A673 (cell line): Measurements from ENCODE around the gene PIK3R1. TPM values are rescaled to one million over a fixed set of nuclear protein-coding genes. Genes with fewer than 3 reads are reported as not detected.

Experiments
- BruUV-seq: library from RNA; stranded (reverse); fragments of 400-500 nt; replicated peaks from 2 replicates; lab custom pipeline; 2021; lab: Mats Ljungman, UMichigan
- CTCF ChIA-PET: fragments of 300-600 bp; sonication (Branson Sonifier 250); formaldehyde crosslinking; loops from one replicate; lab custom pipeline; 2022; ENCODE audit warnings: antibody characterized with exemption; lab: Charles Lee
- POLR2A ChIA-PET: fragments of 300-600 bp; sonication (Branson Sonifier 250); formaldehyde crosslinking; loops from one replicate; lab custom pipeline; 2022; ENCODE audit warnings: antibody characterized with exemption; ENCODE audit not compliant: low non-redundant PET; lab: Charles Lee
- DNase-seq: peaks from one replicate; pipeline ENCODE4 v3.0.0-alpha.2; 2015; ENCODE audit warnings: low spot score
- H3K27ac ChIP-seq: fragments of 200-600 bp; sonication (generic); 2 replicates; pipeline ENCODE4 v1.5.1; 2016; ENCODE audit warnings: mixed run types, low read depth, mild to moderate bottlenecking, mixed read lengths, antibody characterized with exemption, low read length; ENCODE audit not compliant: poor library complexity, severe bottlenecking
- H3K27me3 ChIP-seq: fragments of 200-600 bp; sonication (generic); replicated peaks from 2 replicates; pipeline ENCODE4 v1.6.1; 2017; ENCODE audit warnings: mixed run types, low read depth, mild to moderate bottlenecking, mixed read lengths, antibody characterized with exemption, low read length; ENCODE audit not compliant: insufficient read depth, poor library complexity
- H3K36me3 ChIP-seq: fragments of 200-600 bp; sonication (generic); 2 replicates; pipeline ENCODE4 v1.6.1; 2016; ENCODE audit warnings: mixed run types, mild to moderate bottlenecking, mixed read lengths, antibody characterized with exemption, low read length; ENCODE audit not compliant: insufficient read depth, poor library complexity, severe bottlenecking
- H3K4me1 ChIP-seq: fragments of 200-600 bp; sonication (generic); 2 replicates; pipeline ENCODE4 v1.6.1; 2017; ENCODE audit warnings: mixed run types, mild to moderate bottlenecking, mixed read lengths, antibody characterized with exemption, low read length; ENCODE audit not compliant: insufficient read depth, poor library complexity, severe bottlenecking
- H3K4me3 ChIP-seq: fragments of 200-600 bp; sonication (generic); 2 replicates; pipeline ENCODE4 v1.5.1; 2016; ENCODE audit warnings: low read depth, mixed run types, mild to moderate bottlenecking, mixed read lengths, low read length; ENCODE audit not compliant: poor library complexity, severe bottlenecking
- H3K9me3 ChIP-seq: fragments of 200-600 bp; sonication (generic); 2 replicates; pipeline ENCODE4 v1.6.1; 2016; ENCODE audit warnings: mixed run types, low read depth, mild to moderate bottlenecking, mixed read lengths, antibody characterized with exemption, low read length; ENCODE audit not compliant: poor library complexity, severe bottlenecking
- CTCF ChIP-seq: fragments of 300-800, 200-600 bp; sonication (generic); conservative IDR thresholded peaks from 2 replicates; pipeline ENCODE4 v1.5.1; 2017; ENCODE audit warnings: low read depth, mild to moderate bottlenecking, antibody characterized with exemption, low read length, moderate library complexity, mixed read lengths
- EZH2 ChIP-seq: fragments of 200-600 bp; sonication (generic); IDR thresholded peaks from 2 replicates; pipeline ENCODE4 v1.6.1; 2017; ENCODE audit warnings: borderline replicate concordance, low read depth, mild to moderate bottlenecking, mixed read lengths, antibody characterized with exemption, low read length; ENCODE audit not compliant: poor library complexity, severe bottlenecking
- intact Hi-C: fragments of 100-400 bp; cut with micrococcal nuclease; formaldehyde crosslinking; loops from one replicate; pipeline ENCODE4 v1.10.0; 2022; ENCODE audit not compliant: unreplicated experiment
- total RNA-seq: library from RNA; stranded (reverse); gene quantifications from 2 replicates; pipeline ENCODE4 v1.2.3, GENCODE V29; 2021

Gene PIK3R1
- total RNA-seq, 1 experiment from 2014 or later: 57.9 TPM

- intact Hi-C loops: no loop called here
- ChIA-PET POLR2A (no interaction called here), CTCF (no interaction called here)
- no peak for DNase-seq
- H3K27ac ChIP-seq: no peak overlapping the region
- H3K4me3 ChIP-seq: no peak overlapping the region
- H3K9me3 ChIP-seq: no peaks in the 10 kb centered on the region
- BruUV-seq: no TSS peak
- no peaks in the 10 kb centered on the region for H3K27me3 ChIP-seq
- TF ChIP-seq CTCF (no peak), EZH2 (no peak)
- no peaks in the 10 kb centered on the region for H3K4me1 ChIP-seq
- H3K36me3 ChIP-seq: no peaks in the 10 kb centered on the region
Measured at GRCh38 chr5:68336200-68336599, 120.6 kb downstream of the PIK3R1 start.

- Histone ChIP-seq H3K9me3 (no peaks in the 10 kb centered on the region), H3K4me3 (no peak overlapping the region), H3K27me3 (no peaks in the 10 kb centered on the region), H3K36me3 (no peaks in the 10 kb centered on the region), H3K4me1 (no peaks in the 10 kb centered on the region), H3K27ac (no peak overlapping the region)
- intact Hi-C loops: no loop called here
- ChIA-PET CTCF (no interaction called here), POLR2A (no interaction called here)
- BruUV-seq: no TSS peak
- no peak for DNase-seq
- no peak for TF ChIP-seq CTCF
- TF ChIP-seq EZH2: no peak
Measured at GRCh38 chr5:68337235-68337634, 121.7 kb downstream of the PIK3R1 start.

- intact Hi-C loops: no loop called here
- TF ChIP-seq CTCF (no peak), EZH2 (no peak)
- no peak overlapping the region for H3K27ac ChIP-seq
- no TSS peak for BruUV-seq
- CTCF ChIA-PET: no interaction called here
- no peaks in the 10 kb centered on the region for H3K36me3 ChIP-seq
- DNase-seq: no peak
- no peaks in the 10 kb centered on the region for H3K9me3 ChIP-seq
- POLR2A ChIA-PET: no interaction called here
- peaks cover 7% of the 10 kb centered on the region for H3K4me1 ChIP-seq
- no peaks in the 10 kb centered on the region for H3K27me3 ChIP-seq
- H3K4me3 ChIP-seq: no peak overlapping the region
Measured at GRCh38 chr5:68339921-68340321, 124.4 kb downstream of the PIK3R1 start.
